Measurements from ENCODE around the gene NTSR1.

Gene NTSR1

DNA sequence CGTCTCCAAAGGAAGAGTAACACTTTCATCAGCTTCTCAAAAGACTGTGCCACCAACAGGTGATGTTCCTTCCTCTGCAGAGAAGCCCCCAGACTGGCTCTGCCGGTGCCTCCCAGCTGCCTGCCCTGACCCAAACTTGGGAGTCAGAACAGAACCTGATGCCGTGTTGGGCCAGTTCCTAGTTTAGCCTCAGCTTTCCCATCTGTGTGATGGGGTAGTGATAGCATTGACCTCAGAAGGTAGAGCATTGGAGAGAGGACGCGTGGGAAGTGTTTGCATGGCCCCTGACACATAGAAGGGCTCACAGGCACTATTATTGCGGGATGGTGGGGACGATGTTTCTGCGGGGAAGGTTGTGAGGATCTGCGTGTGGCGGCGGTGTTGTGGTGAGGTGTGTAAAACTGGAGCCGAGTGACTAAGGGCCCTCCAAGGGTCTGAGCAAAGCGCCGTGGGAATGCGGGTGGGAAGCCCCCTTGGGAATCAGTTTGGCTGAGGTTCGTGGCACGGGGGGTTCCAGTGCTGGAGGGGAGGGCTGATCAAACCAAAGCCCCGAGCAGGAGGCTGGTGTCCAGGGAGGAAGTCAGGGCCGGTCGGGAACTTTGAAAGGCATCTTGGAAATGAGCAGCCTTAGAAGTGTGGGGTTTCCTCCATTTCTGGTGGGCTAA lies 1.7 kb downstream of the NTSR1 start:
- no peak overlapping the region for H2AK5ac ChIP-seq (ENCODE audit: low read length)
- no peak for DNase-seq
- H3K4ac ChIP-seq (ENCODE audit: low read depth, low read length), result no peak overlapping the region
- H3K79me1 ChIP-seq (ENCODE audit: low read length), result no peaks in the 10 kb centered on the region
- H4K5ac ChIP-seq (ENCODE audit: low read length), result no peak overlapping the region
- no peak overlapping the region for H4K8ac ChIP-seq (ENCODE audit: low read depth, low read length)
- H2BK120ac ChIP-seq (ENCODE audit: low read depth, low read length), result no peak overlapping the region
- no peak overlapping the region for H2BK5ac ChIP-seq (ENCODE audit: low read length)
- H3K56ac ChIP-seq (ENCODE audit: low read length), result no peak overlapping the region
- H3K18ac ChIP-seq (ENCODE audit: low read length), result no peak overlapping the region
- no peak overlapping the region for H3K9ac ChIP-seq (ENCODE audit: low read length)
- no peak overlapping the region for H2BK15ac ChIP-seq (replicated peaks; ENCODE audit: low read depth)
- H3K4me3 ChIP-seq (ENCODE audit: low read length), result no peak overlapping the region
- no peaks in the 10 kb centered on the region for H3K4me1 ChIP-seq (ENCODE audit: control insufficient read depth, low read depth, low read length)
- H3K27me3 ChIP-seq (ENCODE audit: insufficient read depth, low read length, poor library complexity), result peaks cover 14% of the 10 kb centered on the region
- H3K36me3 ChIP-seq (ENCODE audit: control insufficient read depth, insufficient read depth, low read length), result no peaks in the 10 kb centered on the region
- no peak overlapping the region for H3K23ac ChIP-seq (ENCODE audit: low read length)
- H3K27ac ChIP-seq (ENCODE audit: low read depth, low read length), result no peak overlapping the region
- H3K4me2 ChIP-seq (ENCODE audit: low read length), result no peak overlapping the region
- WGBS (ENCODE audit: extremely low coverage, insufficient coverage, low lambda C conversion rate), result no CpG with 5 or more reads among the region's 20 CpGs
- H3K79me2 ChIP-seq (ENCODE audit: control insufficient read depth, insufficient read depth, low read length), result no peaks in the 10 kb centered on the region

DNA sequence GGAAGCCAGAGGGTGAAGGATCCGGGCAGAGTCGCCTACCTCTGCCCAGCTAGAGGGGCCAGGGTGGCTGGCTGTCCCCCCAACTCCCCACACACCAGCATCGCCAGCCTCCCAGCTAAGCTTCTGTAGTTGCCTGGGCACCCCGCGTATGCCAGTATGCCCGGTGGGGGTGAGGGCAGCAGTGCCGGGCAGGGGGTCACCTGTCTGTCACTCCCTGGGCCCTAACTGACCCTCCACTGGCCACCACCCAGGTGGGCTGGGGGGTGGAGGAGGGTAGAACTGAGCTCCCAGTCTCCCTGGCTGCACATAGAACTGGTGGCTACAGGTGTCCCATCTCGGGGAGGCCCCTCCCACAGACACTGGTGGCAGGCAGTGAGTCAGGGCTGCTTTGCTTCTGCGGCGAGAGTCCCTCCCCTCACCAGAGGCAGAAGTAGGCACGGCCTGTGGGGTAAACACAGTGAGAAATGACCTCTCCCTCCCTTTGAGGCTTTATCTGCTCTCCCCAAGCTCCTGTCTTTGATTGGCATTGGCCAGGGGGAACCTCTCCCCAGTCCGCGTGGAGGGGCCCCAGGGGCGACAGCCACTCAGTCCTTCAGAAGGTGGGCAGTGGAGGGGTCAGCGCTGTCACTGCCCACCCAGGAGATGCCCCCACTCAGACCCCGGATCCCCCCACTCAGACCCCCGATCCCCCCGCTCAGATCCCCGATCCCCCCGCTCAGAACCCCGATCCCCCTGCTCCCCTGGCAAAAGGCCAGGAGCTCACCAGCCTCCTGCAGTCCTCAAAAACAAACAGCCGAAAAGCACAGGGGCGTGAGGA lies 2.5 kb downstream of the NTSR1 start:
- Histone ChIP-seq H3K4ac (ENCODE audit: low read depth, low read length) (no peak overlapping the region), H3K79me1 (ENCODE audit: low read length) (no peaks in the 10 kb centered on the region), H3K9ac (ENCODE audit: low read length) (no peak overlapping the region), H2BK5ac (ENCODE audit: low read length) (no peak overlapping the region), H3K36me3 (ENCODE audit: control insufficient read depth, insufficient read depth, low read length) (no peaks in the 10 kb centered on the region), H2BK120ac (ENCODE audit: low read depth, low read length) (no peak overlapping the region), H2AK5ac (ENCODE audit: low read length) (no peak overlapping the region), H3K27ac (ENCODE audit: low read depth, low read length) (no peak overlapping the region), H3K4me1 (ENCODE audit: control insufficient read depth, low read depth, low read length) (no peaks in the 10 kb centered on the region), H3K79me2 (ENCODE audit: control insufficient read depth, insufficient read depth, low read length) (no peaks in the 10 kb centered on the region), H4K5ac (ENCODE audit: low read length) (no peak overlapping the region), H3K4me3 (ENCODE audit: low read length) (no peak overlapping the region), H3K4me2 (ENCODE audit: low read length) (no peak overlapping the region), H3K56ac (ENCODE audit: low read length) (no peak overlapping the region), H4K8ac (ENCODE audit: low read depth, low read length) (no peak overlapping the region), H3K23ac (ENCODE audit: low read length) (no peak overlapping the region), H2BK15ac (replicated peaks; ENCODE audit: low read depth) (no peak overlapping the region), H3K18ac (ENCODE audit: low read length) (no peak overlapping the region), H3K27me3 (ENCODE audit: insufficient read depth, low read length, poor library complexity) (peaks cover 14% of the 10 kb centered on the region)
- no CpG with 5 or more reads among the region's 23 CpGs for WGBS (ENCODE audit: extremely low coverage, insufficient coverage, low lambda C conversion rate)
- DNase-seq, result no peak

DNA sequence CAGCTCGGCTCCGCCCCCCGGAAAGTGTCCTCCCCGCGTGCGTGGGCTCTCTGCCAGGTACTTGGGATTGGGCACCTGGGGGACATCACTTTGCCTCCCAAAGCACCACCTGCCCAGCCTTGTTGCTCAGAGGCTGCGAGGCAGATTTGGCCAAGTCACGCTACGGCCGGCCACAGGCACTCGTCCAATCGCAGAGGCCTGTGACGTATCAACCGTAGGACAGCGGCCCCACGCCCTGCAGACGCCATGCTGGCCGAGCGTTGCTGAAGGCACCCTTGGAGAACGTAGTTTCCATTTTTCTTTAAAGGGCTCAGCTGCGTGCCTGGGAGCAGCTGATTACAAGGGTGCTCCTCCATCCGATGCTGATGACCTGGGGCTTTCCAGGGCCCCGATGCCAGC lies 3.1 kb downstream of the NTSR1 start:
- no peak overlapping the region for H2BK120ac ChIP-seq (ENCODE audit: low read depth, low read length)
- no peak overlapping the region for H2BK15ac ChIP-seq (replicated peaks; ENCODE audit: low read depth)
- no peak overlapping the region for H4K5ac ChIP-seq (ENCODE audit: low read length)
- H2BK5ac ChIP-seq (ENCODE audit: low read length), result no peak overlapping the region
- no peak overlapping the region for H3K9ac ChIP-seq (ENCODE audit: low read length)
- no peak overlapping the region for H3K4me2 ChIP-seq (ENCODE audit: low read length)
- no peak overlapping the region for H3K4me3 ChIP-seq (ENCODE audit: low read length)
- WGBS (ENCODE audit: extremely low coverage, insufficient coverage, low lambda C conversion rate), result no CpG with 5 or more reads among the region's 23 CpGs
- H3K56ac ChIP-seq (ENCODE audit: low read length), result no peak overlapping the region
- H3K23ac ChIP-seq (ENCODE audit: low read length), result no peak overlapping the region
- H3K79me1 ChIP-seq (ENCODE audit: low read length), result no peaks in the 10 kb centered on the region
- no peak overlapping the region for H3K4ac ChIP-seq (ENCODE audit: low read depth, low read length)
- no peak overlapping the region for H3K18ac ChIP-seq (ENCODE audit: low read length)
- H3K79me2 ChIP-seq (ENCODE audit: control insufficient read depth, insufficient read depth, low read length), result no peaks in the 10 kb centered on the region
- H3K36me3 ChIP-seq (ENCODE audit: control insufficient read depth, insufficient read depth, low read length), result no peaks in the 10 kb centered on the region
- no peak overlapping the region for H4K8ac ChIP-seq (ENCODE audit: low read depth, low read length)
- H3K27me3 ChIP-seq (ENCODE audit: insufficient read depth, low read length, poor library complexity), result peaks cover 14% of the 10 kb centered on the region
- no peak overlapping the region for H2AK5ac ChIP-seq (ENCODE audit: low read length)
- DNase-seq, result no peak
- H3K4me1 ChIP-seq (ENCODE audit: control insufficient read depth, low read depth, low read length), result no peaks in the 10 kb centered on the region
- H3K27ac ChIP-seq (ENCODE audit: low read depth, low read length), result no peak overlapping the region

DNA sequence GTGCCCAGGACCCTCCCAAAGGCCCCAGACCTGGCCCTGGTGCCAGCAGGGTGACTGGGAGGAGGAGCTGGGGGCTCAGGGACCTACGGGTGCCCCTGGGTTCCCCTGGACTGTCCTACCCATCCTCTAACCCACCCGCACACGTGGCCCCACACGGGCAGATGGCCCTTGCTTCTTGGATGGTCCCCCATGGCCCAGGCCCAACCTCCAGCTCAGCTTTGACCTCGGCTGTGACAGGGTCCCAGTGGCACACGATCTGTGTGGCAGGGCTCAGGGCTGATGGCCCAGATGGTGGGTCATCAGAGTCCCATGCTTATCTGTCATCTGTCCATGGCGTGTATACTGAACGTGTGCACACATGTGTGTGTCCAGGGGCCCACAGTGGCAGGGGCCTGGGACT lies 4.0 kb downstream of the NTSR1 start:
- H3K27me3 ChIP-seq (ENCODE audit: insufficient read depth, low read length, poor library complexity), result peaks cover 14% of the 10 kb centered on the region
- no peaks in the 10 kb centered on the region for H3K36me3 ChIP-seq (ENCODE audit: control insufficient read depth, insufficient read depth, low read length)
- no peak overlapping the region for H3K4me3 ChIP-seq (ENCODE audit: low read length)

DNA sequence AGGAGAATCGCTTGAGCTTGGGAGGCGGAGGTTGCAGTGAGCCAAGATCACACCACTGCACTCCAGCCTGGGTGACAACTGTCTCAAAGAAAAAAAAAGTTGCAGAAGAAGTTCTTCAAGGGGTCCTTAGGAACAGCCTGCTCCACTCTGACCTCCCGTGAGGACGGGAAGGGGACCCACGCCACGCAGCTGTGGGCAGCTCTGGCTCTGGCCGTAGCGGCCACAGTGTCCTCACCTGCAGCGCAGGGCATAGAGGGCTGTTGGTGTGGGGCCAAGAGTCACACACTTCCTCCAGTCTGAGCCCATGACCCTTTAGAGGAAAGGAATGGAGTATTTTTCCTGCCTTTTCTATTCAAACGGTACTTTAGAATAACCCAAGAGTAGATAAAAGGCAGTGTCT lies 5.4 kb downstream of the NTSR1 start:
- Histone ChIP-seq H3K27ac (ENCODE audit: low read depth, low read length) (no peak overlapping the region), H3K4me3 (ENCODE audit: low read length) (no peak overlapping the region), H3K36me3 (ENCODE audit: control insufficient read depth, insufficient read depth, low read length) (no peaks in the 10 kb centered on the region), H3K23ac (ENCODE audit: low read length) (no peak overlapping the region), H3K79me2 (ENCODE audit: control insufficient read depth, insufficient read depth, low read length) (no peaks in the 10 kb centered on the region), H4K8ac (ENCODE audit: low read depth, low read length) (no peak overlapping the region), H3K18ac (ENCODE audit: low read length) (no peak overlapping the region), H2BK15ac (replicated peaks; ENCODE audit: low read depth) (no peak overlapping the region), H3K4ac (ENCODE audit: low read depth, low read length) (no peak overlapping the region), H2AK5ac (ENCODE audit: low read length) (no peak overlapping the region), H2BK5ac (ENCODE audit: low read length) (no peak overlapping the region), H4K5ac (ENCODE audit: low read length) (no peak overlapping the region), H3K4me2 (ENCODE audit: low read length) (no peak overlapping the region), H3K56ac (ENCODE audit: low read length) (no peak overlapping the region), H2BK120ac (ENCODE audit: low read depth, low read length) (no peak overlapping the region), H3K9ac (ENCODE audit: low read length) (no peak overlapping the region), H3K79me1 (ENCODE audit: low read length) (no peaks in the 10 kb centered on the region), H3K27me3 (ENCODE audit: insufficient read depth, low read length, poor library complexity) (peaks cover 7% of the 10 kb centered on the region), H3K4me1 (ENCODE audit: control insufficient read depth, low read depth, low read length) (no peaks in the 10 kb centered on the region)
- WGBS (ENCODE audit: extremely low coverage, insufficient coverage, low lambda C conversion rate), result no CpG with 5 or more reads among the region's 10 CpGs
- DNase-seq, result no peak

More for the DNA sequence above, 4.0 kb downstream of the NTSR1 start:
- Histone ChIP-seq H2BK15ac (replicated peaks; ENCODE audit: low read depth) (no peak overlapping the region), H3K79me1 (ENCODE audit: low read length) (no peaks in the 10 kb centered on the region), H4K8ac (ENCODE audit: low read depth, low read length) (no peak overlapping the region), H3K27ac (ENCODE audit: low read depth, low read length) (no peak overlapping the region), H2BK5ac (ENCODE audit: low read length) (no peak overlapping the region), H3K79me2 (ENCODE audit: control insufficient read depth, insufficient read depth, low read length) (no peaks in the 10 kb centered on the region), H2AK5ac (ENCODE audit: low read length) (no peak overlapping the region), H3K4me1 (ENCODE audit: control insufficient read depth, low read depth, low read length) (no peaks in the 10 kb centered on the region), H3K56ac (ENCODE audit: low read length) (no peak overlapping the region), H4K5ac (ENCODE audit: low read length) (no peak overlapping the region), H2BK120ac (ENCODE audit: low read depth, low read length) (no peak overlapping the region), H3K4me2 (ENCODE audit: low read length) (no peak overlapping the region), H3K9ac (ENCODE audit: low read length) (no peak overlapping the region), H3K4ac (ENCODE audit: low read depth, low read length) (no peak overlapping the region), H3K23ac (ENCODE audit: low read length) (no peak overlapping the region), H3K18ac (ENCODE audit: low read length) (no peak overlapping the region)
- WGBS (ENCODE audit: extremely low coverage, insufficient coverage, low lambda C conversion rate), result no CpG with 5 or more reads among the region's 8 CpGs
- DNase-seq, result no peak
